C4-2B (cell line): ENCODE data around the gene CHID1.

Source experiments
- CTCF ChIP-seq: fragments of 450-650 bp; conservative IDR thresholded peaks from 2 replicates; pipeline ENCODE4 v1.5.1; 2017; ENCODE audit warnings: mild to moderate bottlenecking
- ZFX ChIP-seq: fragments of 450-650 bp; IDR thresholded peaks from 2 replicates; pipeline ENCODE4 v1.6.1; 2017

GRCh38 chr11:926341-926916 is 15.8 kb upstream of the CHID1 start:
- no peak for TF ChIP-seq CTCF
- TF ChIP-seq ZFX: no peak
